ENCODE measurements around the gene SPINDOC. TPM values are rescaled to one million over a fixed set of nuclear protein-coding genes. Genes with fewer than 3 reads are reported as not detected.

Gene SPINDOC
- total RNA-seq, 2 donors from 2014 or later, result 96.1 to 103 TPM

DNA sequence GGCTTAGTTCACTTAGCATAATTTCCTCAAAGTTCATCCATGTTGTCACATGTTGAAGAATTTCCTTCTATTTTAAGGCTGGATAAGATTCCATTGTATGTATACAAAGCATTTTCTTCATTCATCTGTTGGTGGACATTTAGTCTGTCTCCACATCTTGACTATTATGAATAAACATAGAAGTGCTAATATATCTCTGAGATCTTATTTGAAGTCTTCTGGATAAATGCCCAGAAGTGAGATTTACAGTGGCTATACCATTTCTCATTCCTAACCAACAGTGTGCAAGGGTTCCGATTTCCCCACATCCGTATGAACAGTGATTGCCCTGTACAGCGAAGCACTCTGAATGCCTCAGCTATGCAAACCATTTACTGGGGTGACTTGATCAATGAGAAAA is 38.1 kb upstream of the SPINDOC start:
- no peaks in the 10 kb centered on the region for H3K9me3 Mint-ChIP-seq
- no peak for DNase-seq
- Histone ChIP-seq H3K27ac (ENCODE audit: low read depth, low read length) (no peak overlapping the region), H3K4me3 (ENCODE audit: low read length) (no peak overlapping the region), H3K36me3 (ENCODE audit: control insufficient read depth, insufficient read depth, low read length) (no peaks in the 10 kb centered on the region), H3K4me1 (ENCODE audit: control insufficient read depth, insufficient read depth, low read length) (no peaks in the 10 kb centered on the region), H3K27me3 (ENCODE audit: control insufficient read depth, insufficient read depth, low read length, poor library complexity, severe bottlenecking) (peaks cover 7% of the 10 kb centered on the region), H3K9ac (ENCODE audit: extremely low read depth, low read length, poor library complexity, severe bottlenecking) (no peak overlapping the region), H3K9me3 (ENCODE audit: control insufficient read depth, low read length) (no peaks in the 10 kb centered on the region)
- TF ChIP-seq, protein P1, sequence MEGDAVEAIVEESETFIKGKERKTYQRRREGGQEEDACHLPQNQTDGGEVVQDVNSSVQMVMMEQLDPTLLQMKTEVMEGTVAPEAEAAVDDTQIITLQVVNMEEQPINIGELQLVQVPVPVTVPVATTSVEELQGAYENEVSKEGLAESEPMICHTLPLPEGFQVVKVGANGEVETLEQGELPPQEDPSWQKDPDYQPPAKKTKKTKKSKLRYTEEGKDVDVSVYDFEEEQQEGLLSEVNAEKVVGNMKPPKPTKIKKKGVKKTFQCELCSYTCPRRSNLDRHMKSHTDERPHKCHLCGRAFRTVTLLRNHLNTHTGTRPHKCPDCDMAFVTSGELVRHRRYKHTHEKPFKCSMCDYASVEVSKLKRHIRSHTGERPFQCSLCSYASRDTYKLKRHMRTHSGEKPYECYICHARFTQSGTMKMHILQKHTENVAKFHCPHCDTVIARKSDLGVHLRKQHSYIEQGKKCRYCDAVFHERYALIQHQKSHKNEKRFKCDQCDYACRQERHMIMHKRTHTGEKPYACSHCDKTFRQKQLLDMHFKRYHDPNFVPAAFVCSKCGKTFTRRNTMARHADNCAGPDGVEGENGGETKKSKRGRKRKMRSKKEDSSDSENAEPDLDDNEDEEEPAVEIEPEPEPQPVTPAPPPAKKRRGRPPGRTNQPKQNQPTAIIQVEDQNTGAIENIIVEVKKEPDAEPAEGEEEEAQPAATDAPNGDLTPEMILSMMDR (conservative IDR thresholded peaks at IDR 0.05), result no peak
- H3K36me3 Mint-ChIP-seq (ENCODE audit: low read depth), result no peaks in the 10 kb centered on the region
- peaks cover 13% of the 10 kb centered on the region for H3K4me1 Mint-ChIP-seq
- no peak overlapping the region for H3K4me3 Mint-ChIP-seq
- peaks cover 46% of the 10 kb centered on the region for H3K27me3 Mint-ChIP-seq (ENCODE audit: insufficient read depth)
- H3K27ac Mint-ChIP-seq, result no peak overlapping the region
- WGBS, 2 experiments (ENCODE audit: insufficient coverage in 1 of 2, insufficient read length in 1 of 2), result 94 to 96% methylated on average over 3 of the region's 3 CpGs

DNA sequence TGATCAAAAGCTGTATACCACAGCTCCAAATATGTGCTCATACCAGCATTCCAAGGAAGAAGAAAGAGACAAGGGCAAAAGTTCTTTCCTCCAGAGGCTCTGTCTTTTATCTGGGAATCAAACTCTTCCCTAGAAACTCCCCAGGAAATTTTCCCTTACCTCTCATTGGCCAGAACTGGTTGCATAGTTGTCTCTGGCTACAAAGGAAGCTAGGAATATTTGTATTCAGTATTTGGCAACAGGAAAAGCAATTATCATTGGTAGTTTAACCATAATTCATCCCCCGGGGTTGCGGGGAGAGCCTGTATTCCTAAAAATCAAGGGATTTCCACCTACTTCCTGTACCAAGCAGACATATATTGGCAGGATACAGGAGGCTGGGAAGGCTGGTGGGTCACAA is 34.2 kb upstream of the SPINDOC start:
- 91% methylated on average over 2 of the region's 2 CpGs; no CpG with 5 or more reads in 1 of the 2 experiments for WGBS, 2 experiments (ENCODE audit: insufficient coverage in 1 of 2, insufficient read length in 1 of 2)
- no peaks in the 10 kb centered on the region for H3K4me1 ChIP-seq (ENCODE audit: control insufficient read depth, insufficient read depth, low read length)
- Mint-ChIP-seq H3K27ac (no peak overlapping the region), H3K4me3 (no peak overlapping the region), H3K4me1 (no peaks in the 10 kb centered on the region), H3K9me3 (no peaks in the 10 kb centered on the region), H3K27me3 (ENCODE audit: insufficient read depth) (peaks cover 22% of the 10 kb centered on the region), H3K36me3 (ENCODE audit: low read depth) (no peaks in the 10 kb centered on the region)
- H3K9ac ChIP-seq (ENCODE audit: extremely low read depth, low read length, poor library complexity, severe bottlenecking), result no peak overlapping the region
- TF ChIP-seq, protein P1 (conservative IDR thresholded peaks at IDR 0.05), result no peak
- DNase-seq, result no peak
- no peaks in the 10 kb centered on the region for H3K27me3 ChIP-seq (ENCODE audit: control insufficient read depth, insufficient read depth, low read length, poor library complexity, severe bottlenecking)
- no peak overlapping the region for H3K4me3 ChIP-seq (ENCODE audit: low read length)
- H3K36me3 ChIP-seq (ENCODE audit: control insufficient read depth, insufficient read depth, low read length), result no peaks in the 10 kb centered on the region
- H3K27ac ChIP-seq (ENCODE audit: low read depth, low read length), result no peak overlapping the region
- no peaks in the 10 kb centered on the region for H3K9me3 ChIP-seq (ENCODE audit: control insufficient read depth, low read length)

DNA sequence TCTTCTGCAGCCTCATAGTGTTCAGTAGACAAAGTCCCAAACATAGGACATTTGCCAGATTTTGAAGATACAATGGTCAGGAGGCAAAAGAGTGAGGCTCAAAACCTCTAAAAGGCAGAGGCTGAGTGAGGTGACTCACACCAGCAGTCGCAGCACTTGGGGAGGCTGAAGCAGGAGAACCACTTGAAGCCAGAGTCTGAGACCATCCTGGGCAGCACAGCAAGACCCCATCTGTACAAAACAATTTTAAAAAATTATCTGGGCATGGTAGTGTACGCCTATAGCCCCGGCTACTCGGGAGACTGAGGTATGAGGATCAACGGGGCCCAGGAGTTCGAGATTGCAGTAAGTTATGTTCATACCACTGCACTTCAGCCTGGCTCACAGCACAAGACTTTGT is 30.5 kb upstream of the SPINDOC start:
- DNase-seq, result no peak
- 94 to 100% methylated on average over 3 to 6 of the region's 6 CpGs for WGBS, 2 experiments (ENCODE audit: insufficient coverage in 1 of 2, insufficient read length in 1 of 2)
- Mint-ChIP-seq H3K4me3 (no peak overlapping the region), H3K9me3 (no peaks in the 10 kb centered on the region), H3K27ac (no peak overlapping the region), H3K4me1 (no peaks in the 10 kb centered on the region), H3K36me3 (ENCODE audit: low read depth) (no peaks in the 10 kb centered on the region), H3K27me3 (ENCODE audit: insufficient read depth) (peaks cover 9% of the 10 kb centered on the region)
- Histone ChIP-seq H3K27me3 (ENCODE audit: control insufficient read depth, insufficient read depth, low read length, poor library complexity, severe bottlenecking) (no peaks in the 10 kb centered on the region), H3K9ac (ENCODE audit: extremely low read depth, low read length, poor library complexity, severe bottlenecking) (no peak overlapping the region), H3K27ac (ENCODE audit: low read depth, low read length) (no peak overlapping the region), H3K4me1 (ENCODE audit: control insufficient read depth, insufficient read depth, low read length) (no peaks in the 10 kb centered on the region), H3K4me3 (ENCODE audit: low read length) (no peak overlapping the region), H3K9me3 (ENCODE audit: control insufficient read depth, low read length) (no peaks in the 10 kb centered on the region), H3K36me3 (ENCODE audit: control insufficient read depth, insufficient read depth, low read length) (no peaks in the 10 kb centered on the region)
- TF ChIP-seq, protein P1 (conservative IDR thresholded peaks at IDR 0.05), result no peak
